ENCODE results near the gene C5.

DNA sequence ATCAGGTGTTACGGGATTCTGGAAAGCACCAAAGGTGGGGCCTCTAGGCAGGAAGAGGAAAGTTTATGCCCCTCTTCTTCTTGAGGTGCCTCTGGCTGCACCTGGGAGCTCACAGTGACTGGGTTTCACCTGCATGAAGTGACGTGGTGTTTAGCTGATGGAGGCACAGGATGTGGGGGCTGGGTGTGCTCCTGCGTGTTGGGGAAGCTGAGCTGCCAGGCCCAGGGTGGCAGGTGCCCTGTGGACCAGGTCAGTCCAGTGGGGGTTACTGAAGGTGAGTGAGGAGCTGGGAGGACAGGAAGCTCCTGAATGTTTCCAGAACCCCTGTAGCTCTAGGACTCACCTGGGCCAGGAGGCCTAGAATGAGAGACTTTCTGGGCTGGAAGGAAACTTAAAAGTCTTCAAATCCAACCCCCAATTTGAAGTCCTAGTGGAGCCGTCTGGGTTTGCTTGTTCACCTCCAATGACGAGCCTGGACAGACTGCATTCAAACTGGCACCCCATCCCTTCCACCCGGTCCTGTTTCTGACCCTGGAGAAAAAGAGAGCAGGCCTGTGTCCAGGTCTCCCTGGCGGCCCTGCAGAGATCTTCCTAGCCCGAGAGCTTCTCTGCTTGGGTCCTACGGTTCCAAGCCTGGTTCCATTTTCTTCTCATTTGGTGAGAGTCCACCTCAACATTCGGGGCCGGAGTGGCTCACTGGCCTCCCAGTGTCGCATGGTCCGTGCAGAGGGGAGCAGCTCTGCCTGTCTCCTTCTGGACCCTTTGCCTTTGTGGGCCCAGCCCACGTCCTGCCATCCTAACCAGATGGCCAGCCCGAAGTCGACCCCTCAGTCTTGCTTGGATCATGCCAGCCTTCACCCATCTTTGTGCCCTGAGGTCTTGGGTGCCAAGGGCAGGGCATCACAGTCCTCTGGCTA is 145.8 kb downstream of the C5 start:
- TF ChIP-seq GABPA (IDR thresholded peaks at IDR 0.05; ENCODE audit: low read depth) = no peak
- TF ChIP-seq, protein P1, sequence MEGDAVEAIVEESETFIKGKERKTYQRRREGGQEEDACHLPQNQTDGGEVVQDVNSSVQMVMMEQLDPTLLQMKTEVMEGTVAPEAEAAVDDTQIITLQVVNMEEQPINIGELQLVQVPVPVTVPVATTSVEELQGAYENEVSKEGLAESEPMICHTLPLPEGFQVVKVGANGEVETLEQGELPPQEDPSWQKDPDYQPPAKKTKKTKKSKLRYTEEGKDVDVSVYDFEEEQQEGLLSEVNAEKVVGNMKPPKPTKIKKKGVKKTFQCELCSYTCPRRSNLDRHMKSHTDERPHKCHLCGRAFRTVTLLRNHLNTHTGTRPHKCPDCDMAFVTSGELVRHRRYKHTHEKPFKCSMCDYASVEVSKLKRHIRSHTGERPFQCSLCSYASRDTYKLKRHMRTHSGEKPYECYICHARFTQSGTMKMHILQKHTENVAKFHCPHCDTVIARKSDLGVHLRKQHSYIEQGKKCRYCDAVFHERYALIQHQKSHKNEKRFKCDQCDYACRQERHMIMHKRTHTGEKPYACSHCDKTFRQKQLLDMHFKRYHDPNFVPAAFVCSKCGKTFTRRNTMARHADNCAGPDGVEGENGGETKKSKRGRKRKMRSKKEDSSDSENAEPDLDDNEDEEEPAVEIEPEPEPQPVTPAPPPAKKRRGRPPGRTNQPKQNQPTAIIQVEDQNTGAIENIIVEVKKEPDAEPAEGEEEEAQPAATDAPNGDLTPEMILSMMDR (IDR thresholded peaks at IDR 0.05; ENCODE audit: insufficient read depth, low read length) = no peak
- TF ChIP-seq, protein P2, sequence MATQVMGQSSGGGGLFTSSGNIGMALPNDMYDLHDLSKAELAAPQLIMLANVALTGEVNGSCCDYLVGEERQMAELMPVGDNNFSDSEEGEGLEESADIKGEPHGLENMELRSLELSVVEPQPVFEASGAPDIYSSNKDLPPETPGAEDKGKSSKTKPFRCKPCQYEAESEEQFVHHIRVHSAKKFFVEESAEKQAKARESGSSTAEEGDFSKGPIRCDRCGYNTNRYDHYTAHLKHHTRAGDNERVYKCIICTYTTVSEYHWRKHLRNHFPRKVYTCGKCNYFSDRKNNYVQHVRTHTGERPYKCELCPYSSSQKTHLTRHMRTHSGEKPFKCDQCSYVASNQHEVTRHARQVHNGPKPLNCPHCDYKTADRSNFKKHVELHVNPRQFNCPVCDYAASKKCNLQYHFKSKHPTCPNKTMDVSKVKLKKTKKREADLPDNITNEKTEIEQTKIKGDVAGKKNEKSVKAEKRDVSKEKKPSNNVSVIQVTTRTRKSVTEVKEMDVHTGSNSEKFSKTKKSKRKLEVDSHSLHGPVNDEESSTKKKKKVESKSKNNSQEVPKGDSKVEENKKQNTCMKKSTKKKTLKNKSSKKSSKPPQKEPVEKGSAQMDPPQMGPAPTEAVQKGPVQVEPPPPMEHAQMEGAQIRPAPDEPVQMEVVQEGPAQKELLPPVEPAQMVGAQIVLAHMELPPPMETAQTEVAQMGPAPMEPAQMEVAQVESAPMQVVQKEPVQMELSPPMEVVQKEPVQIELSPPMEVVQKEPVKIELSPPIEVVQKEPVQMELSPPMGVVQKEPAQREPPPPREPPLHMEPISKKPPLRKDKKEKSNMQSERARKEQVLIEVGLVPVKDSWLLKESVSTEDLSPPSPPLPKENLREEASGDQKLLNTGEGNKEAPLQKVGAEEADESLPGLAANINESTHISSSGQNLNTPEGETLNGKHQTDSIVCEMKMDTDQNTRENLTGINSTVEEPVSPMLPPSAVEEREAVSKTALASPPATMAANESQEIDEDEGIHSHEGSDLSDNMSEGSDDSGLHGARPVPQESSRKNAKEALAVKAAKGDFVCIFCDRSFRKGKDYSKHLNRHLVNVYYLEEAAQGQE (IDR thresholded peaks at IDR 0.05; ENCODE audit: insufficient replicate concordance, low read depth) = no peak
- no peak for TF ChIP-seq POLR2AphosphoS5 (IDR thresholded peaks at IDR 0.05; ENCODE audit: low read depth)
